ENCODE results near the gene CD209.

CD209 gene

DNA sequence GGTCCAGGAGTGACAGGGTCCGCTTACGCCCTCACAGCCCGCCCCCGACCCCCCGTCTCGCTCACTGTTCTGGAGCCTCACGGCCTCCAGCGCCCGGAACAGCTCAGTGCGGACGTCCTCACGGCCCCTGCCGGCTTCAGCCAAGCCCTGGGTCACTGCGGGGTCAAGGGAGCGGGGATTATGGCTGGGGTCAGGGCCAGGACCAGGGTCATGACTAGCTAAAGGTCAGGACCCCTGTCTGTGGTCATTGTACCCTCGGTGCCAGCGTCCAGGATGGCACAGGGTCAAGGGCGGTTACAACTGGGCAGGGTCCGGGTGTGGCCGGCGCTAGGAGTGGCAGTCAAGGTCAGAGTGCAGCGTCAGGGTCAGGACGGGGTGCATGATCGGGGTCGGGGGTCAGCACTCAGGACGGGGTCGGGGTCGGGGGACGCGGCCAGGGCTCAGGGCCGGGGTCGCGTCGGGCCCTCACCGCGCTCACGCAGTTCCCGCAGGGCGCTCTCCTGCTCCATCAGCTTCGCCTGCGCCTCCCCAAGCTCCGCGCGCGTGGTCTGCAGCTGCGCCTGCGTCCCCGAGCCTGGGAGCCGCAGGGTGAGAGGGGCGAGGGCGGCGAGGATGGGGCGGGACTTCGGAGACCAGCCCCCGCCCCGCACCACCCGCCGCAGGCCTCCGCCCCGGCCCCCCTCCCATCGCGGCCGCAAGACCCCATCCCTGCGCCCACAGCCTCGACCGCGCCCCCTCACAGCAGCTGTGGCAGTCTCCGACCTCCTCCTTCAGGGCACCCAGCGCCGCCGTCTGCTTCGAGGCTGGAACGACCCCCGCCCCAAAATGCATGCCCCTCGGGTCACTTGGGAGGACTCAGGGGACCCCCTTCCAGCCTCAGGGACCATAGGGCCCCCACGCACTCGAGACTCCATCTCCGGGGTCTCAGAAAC lies 16.8 kb downstream of the CD209 start:
- Histone ChIP-seq H3K9ac (no peak overlapping the region), H4K20me1 (ENCODE audit: insufficient read depth) (no peaks in the 10 kb centered on the region), H3K36me3 (ENCODE audit: insufficient read depth) (no peaks in the 10 kb centered on the region), H3K27me3 (ENCODE audit: insufficient read depth, low read depth) (peaks cover 52% of the 10 kb centered on the region), H3K4me1 (ENCODE audit: low read depth, poor library complexity, severe bottlenecking) (no peaks in the 10 kb centered on the region), H3K79me2 (ENCODE audit: insufficient read depth, low read depth) (no peaks in the 10 kb centered on the region), H3K4me3 (IDR thresholded peaks at IDR 0.05; ENCODE audit: insufficient read depth, low read depth, low read length) (no peak overlapping the region), H3K4me2 (no peak overlapping the region), H2AFZ (ENCODE audit: low read depth) (no peak overlapping the region), H3K27ac (no peak overlapping the region)
- TF ChIP-seq, protein P1, sequence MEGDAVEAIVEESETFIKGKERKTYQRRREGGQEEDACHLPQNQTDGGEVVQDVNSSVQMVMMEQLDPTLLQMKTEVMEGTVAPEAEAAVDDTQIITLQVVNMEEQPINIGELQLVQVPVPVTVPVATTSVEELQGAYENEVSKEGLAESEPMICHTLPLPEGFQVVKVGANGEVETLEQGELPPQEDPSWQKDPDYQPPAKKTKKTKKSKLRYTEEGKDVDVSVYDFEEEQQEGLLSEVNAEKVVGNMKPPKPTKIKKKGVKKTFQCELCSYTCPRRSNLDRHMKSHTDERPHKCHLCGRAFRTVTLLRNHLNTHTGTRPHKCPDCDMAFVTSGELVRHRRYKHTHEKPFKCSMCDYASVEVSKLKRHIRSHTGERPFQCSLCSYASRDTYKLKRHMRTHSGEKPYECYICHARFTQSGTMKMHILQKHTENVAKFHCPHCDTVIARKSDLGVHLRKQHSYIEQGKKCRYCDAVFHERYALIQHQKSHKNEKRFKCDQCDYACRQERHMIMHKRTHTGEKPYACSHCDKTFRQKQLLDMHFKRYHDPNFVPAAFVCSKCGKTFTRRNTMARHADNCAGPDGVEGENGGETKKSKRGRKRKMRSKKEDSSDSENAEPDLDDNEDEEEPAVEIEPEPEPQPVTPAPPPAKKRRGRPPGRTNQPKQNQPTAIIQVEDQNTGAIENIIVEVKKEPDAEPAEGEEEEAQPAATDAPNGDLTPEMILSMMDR (conservative IDR thresholded peaks at IDR 0.05; ENCODE audit: low read depth, low read length) = no peak

DNA sequence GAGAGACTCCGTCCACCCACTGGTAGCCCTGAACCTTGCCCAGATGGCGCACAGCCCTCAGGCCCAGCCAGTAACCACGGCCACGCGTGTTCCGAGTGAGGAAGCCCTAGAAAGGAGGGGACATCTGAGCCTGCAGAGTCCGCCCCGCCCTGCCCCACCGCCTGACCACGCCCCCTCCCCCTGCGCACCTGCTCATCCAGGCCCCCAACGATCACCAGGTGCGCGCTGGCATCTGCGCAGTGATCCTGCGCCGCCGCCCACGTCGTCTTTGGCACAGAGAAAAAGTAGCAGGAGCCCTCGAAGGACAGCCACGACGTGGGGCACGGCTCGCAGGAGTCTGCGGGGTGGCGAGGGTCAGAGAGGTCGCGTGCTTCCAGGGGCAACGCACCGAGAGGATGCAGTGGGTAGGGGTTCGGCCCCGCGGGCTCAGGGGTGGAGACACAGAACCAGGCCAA lies 17.5 kb downstream of the CD209 start:
- no peak overlapping the region for H2AFZ ChIP-seq (ENCODE audit: low read depth)
- H3K27ac ChIP-seq = no peak overlapping the region
- peaks cover 58% of the 10 kb centered on the region for H3K27me3 ChIP-seq (ENCODE audit: insufficient read depth, low read depth)
- TF ChIP-seq, protein P1 (conservative IDR thresholded peaks at IDR 0.05; ENCODE audit: low read depth, low read length) = no peak
- no peaks in the 10 kb centered on the region for H4K20me1 ChIP-seq (ENCODE audit: insufficient read depth)
- H3K79me2 ChIP-seq (ENCODE audit: insufficient read depth, low read depth) = no peaks in the 10 kb centered on the region
- no peaks in the 10 kb centered on the region for H3K36me3 ChIP-seq (ENCODE audit: insufficient read depth)
- H3K4me1 ChIP-seq (ENCODE audit: low read depth, poor library complexity, severe bottlenecking) = no peaks in the 10 kb centered on the region
- H3K4me3 ChIP-seq (IDR thresholded peaks at IDR 0.05; ENCODE audit: insufficient read depth, low read depth, low read length) = no peak overlapping the region
- H3K9ac ChIP-seq = no peak overlapping the region
- H3K4me2 ChIP-seq = no peak overlapping the region

DNA sequence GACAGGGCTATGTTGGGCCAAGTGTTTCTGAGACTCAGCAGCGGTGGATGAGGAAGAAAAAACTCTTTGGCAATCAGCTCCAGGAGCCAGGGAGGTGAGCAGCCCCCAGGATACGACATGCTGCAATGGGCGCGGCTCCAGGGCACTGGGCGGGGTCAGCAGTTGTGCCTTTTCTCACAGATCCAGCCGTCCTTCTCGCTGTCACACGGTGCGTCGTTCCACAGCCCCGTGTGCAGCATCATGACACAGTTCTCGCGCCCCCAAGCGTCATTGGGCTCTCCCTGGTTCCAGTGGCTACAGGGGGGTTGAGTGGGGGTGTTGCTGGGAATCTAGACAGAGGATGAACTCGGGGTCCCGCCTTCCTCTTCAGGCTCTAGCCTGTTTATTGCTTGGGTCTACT lies 18.1 kb downstream of the CD209 start:
- H2AFZ ChIP-seq (ENCODE audit: low read depth) = no peak overlapping the region
- no peaks in the 10 kb centered on the region for H3K4me1 ChIP-seq (ENCODE audit: low read depth, poor library complexity, severe bottlenecking)
- TF ChIP-seq, protein P1 (conservative IDR thresholded peaks at IDR 0.05; ENCODE audit: low read depth, low read length) = no peak
- H3K4me3 ChIP-seq (IDR thresholded peaks at IDR 0.05; ENCODE audit: insufficient read depth, low read depth, low read length) = no peak overlapping the region
- H3K27ac ChIP-seq = no peak overlapping the region
- H3K36me3 ChIP-seq (ENCODE audit: insufficient read depth) = no peaks in the 10 kb centered on the region
- no peaks in the 10 kb centered on the region for H4K20me1 ChIP-seq (ENCODE audit: insufficient read depth)
- H3K9ac ChIP-seq = no peak overlapping the region
- no peak overlapping the region for H3K4me2 ChIP-seq
- peaks cover 57% of the 10 kb centered on the region for H3K27me3 ChIP-seq (ENCODE audit: insufficient read depth, low read depth)
- no peaks in the 10 kb centered on the region for H3K79me2 ChIP-seq (ENCODE audit: insufficient read depth, low read depth)

DNA sequence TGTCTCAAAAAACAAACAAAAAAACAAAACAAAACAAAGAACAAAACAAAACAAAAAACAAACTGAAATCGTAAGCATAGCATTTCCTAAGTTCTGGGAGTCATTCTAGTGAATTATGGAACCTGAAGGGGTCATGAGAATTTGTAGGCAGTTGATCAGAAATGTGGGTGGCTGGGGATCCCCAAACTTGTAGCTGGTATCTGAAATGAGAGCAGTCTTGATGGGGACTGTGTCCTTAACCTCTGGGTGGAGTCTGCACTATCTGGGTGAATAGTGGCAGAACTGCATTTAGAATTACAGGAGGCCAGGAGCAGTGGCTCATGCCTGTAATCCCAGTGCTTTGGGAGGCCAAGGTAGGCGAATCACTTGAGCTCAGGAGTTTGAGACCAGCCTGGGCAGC lies 21.5 kb downstream of the CD209 start:
- TF ChIP-seq, protein P1 (conservative IDR thresholded peaks at IDR 0.05; ENCODE audit: low read depth, low read length) = no peak
- Histone ChIP-seq H3K27ac (no peak overlapping the region), H4K20me1 (ENCODE audit: insufficient read depth) (no peaks in the 10 kb centered on the region), H3K79me2 (ENCODE audit: insufficient read depth, low read depth) (no peaks in the 10 kb centered on the region), H3K4me1 (ENCODE audit: low read depth, poor library complexity, severe bottlenecking) (no peaks in the 10 kb centered on the region), H3K4me3 (IDR thresholded peaks at IDR 0.05; ENCODE audit: insufficient read depth, low read depth, low read length) (no peak overlapping the region), H3K4me2 (no peak overlapping the region), H3K27me3 (ENCODE audit: insufficient read depth, low read depth) (peaks cover 74% of the 10 kb centered on the region), H3K36me3 (ENCODE audit: insufficient read depth) (no peaks in the 10 kb centered on the region), H3K9ac (no peak overlapping the region), H2AFZ (ENCODE audit: low read depth) (no peak overlapping the region)
